ENCODE data around the gene LRMDA.

DNA sequence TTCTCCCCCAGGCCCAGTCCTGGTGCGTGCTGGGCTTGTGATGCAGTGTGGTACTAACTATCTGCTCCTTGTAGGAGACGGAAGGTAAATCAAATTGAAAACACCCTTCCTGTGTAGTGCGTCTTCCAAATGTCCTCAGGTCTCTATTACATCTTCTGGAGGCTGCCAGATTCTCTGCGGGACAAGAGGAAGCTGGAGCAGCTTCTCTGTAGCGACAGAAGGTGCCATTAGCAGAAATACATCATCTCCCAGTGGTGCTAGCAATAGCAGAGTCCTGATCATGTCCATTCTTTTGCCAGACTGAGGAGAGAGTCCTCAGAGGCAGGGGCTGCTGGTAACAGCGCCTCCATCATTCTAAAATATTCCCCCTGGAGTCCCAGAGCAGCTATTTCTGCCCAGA lies 675.2 kb downstream of the LRMDA start:
- TF ChIP-seq, protein P1, sequence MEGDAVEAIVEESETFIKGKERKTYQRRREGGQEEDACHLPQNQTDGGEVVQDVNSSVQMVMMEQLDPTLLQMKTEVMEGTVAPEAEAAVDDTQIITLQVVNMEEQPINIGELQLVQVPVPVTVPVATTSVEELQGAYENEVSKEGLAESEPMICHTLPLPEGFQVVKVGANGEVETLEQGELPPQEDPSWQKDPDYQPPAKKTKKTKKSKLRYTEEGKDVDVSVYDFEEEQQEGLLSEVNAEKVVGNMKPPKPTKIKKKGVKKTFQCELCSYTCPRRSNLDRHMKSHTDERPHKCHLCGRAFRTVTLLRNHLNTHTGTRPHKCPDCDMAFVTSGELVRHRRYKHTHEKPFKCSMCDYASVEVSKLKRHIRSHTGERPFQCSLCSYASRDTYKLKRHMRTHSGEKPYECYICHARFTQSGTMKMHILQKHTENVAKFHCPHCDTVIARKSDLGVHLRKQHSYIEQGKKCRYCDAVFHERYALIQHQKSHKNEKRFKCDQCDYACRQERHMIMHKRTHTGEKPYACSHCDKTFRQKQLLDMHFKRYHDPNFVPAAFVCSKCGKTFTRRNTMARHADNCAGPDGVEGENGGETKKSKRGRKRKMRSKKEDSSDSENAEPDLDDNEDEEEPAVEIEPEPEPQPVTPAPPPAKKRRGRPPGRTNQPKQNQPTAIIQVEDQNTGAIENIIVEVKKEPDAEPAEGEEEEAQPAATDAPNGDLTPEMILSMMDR (IDR thresholded peaks at IDR 0.05), result no peak
- TF ChIP-seq POLR2A (IDR thresholded peaks at IDR 0.05), result no peak

All from body of pancreas (tissue), 4 donors.